Measurements from ENCODE around the gene FXYD3.
"Not testable (repeated sequence)": the region's sequence is repeated elsewhere in the genome, so short reads cannot be mapped to it uniquely, and the experiment has no call there.

The FXYD3 gene

DNA sequence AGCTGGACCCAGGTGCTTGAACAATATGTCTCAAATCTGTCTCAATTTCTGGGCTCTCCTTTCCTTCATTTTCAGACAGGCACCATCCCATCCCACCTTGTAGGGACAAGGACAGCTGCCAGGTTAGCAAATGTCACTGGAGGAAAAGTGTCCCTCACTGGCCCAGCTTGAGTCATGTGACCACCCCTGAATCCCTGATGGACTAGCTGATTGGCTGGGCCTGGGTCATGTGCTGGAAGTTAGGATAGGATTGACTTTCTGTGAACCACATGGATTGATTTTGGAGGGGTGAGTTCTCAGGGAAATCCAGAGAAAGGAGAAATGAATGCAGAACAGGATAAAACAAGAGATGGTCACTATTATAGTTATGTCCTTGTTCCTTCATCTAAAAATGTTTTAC lies 28.2 kb upstream of the FXYD3 start:
- DNase-seq: no peak

DNA sequence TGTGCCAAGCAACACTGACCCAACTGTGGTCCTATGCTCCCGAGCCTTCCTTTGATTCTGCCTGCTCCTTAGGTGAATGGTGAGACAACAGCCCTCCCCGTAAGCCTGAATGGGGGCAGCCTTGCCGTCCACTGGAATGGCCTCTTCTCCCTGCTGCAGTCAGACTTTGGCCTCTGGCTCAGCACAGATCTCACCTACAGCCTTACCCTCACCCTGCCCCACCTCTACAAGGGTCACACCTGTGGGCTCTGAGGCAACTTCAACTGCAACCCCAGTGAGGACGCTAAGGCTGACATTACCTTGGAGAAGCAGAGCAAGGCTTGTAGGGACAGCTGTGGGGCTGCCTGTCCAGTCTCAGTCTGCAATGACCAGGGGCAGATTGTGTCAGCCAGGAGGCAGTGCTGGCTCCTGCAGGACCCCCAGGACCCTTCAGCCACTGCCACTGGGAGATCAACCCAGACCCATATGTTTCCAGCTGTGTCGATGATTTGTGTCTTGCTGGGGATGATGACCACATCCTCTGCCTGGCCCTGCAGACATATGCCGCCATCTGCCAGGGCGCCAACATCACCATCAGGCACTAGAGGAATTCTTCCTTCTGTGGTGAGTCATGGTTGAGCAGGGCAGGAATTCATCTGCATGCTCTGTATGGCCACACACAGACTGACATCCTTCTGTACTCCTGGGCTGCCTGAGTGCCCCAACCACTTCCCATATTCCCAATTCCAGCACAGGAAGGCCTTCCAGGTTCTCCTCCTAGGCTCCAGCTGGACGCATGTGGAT lies 27.3 kb upstream of the FXYD3 start:
- no peak for DNase-seq

DNA sequence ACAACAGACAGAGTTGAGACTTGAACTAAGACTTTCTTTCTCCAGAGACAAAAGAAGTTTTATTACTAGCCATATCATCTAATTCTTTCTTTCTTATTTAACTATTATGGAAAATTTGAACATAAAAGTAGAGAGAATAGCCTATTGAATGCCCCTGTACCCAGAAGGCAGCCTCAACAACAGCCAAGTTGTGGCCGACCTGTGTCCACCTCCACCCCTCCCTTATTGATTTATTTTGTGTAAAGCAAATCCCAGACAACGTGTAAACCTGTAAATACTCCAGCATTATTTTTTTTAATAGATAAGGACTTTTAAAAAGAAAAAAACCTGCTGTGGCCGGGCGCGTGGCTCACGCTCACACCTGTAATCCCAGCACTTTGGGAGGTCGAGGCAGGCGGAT lies 26.1 kb upstream of the FXYD3 start:
- no peak for DNase-seq

DNA sequence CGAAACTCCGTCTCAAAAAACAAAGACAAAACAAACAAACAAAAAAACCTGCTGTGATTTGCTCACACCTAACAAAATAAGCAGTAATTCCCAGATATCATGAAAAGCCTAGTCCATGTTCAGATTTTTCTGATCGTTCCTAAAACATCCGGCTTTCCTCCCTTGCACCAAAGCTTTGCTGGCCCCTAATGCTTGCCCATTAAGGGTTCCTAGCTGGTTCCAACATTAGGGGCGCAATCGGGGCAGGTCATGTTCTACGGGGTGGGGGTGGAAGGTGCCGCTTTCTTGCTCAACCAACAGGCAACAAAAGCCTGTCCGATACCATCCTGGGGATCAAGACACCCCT lies 25.5 kb upstream of the FXYD3 start:
- DNase-seq: no peak

DNA sequence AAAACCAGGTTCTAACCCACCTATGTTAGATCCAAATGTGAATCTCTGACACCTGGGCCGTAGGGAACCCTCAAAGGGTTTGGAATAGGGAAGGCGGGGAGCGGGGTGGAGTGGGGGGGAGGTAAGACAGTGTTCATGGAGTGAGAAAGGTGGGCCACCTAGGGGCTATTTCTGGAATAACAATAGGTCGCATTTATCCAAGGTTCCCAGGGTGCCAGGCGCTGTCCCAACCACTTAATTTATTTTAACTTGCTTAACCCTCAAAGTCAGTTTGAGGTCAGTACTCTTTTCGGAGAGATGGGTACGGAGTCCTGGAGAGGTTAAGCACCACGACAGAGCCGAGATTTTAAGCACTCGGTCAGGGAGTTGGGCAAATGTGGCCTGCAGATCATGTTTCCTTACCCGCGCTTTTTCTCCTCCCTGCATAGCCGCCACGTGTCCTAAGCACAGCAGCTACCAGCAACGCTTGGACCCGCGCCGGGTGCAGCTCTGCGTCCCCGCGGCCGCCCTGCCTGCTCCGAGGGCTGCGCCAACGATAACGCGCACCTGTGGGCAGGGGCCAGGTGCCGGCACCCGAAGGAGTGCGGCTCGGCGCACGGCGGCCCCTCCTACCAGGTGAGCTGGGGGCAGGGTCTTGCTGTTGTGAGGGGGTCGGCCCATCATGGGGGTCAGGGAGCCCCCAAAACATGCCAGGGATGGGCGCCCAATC lies 25.0 kb upstream of the FXYD3 start:
- peak; percentile 37 to 61 for DNase-seq

DNA sequence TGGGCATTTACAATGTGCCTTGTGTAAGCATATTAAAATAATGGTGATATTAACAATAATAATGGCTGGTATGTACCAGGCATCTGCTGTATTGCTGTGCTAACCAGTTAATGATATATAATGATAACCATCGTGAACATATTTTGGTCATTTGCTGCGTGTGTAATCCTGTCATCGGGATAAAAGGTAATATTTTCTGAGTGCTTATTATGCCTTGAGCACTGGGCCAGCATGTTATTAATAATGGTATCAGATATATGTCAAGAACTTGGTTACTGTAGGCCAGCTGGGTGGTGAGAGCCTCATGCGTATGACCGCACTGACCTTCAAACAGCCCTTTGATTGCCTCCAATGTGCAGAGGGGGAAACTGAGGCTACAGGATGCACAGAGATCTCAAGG lies 22.2 kb upstream of the FXYD3 start:
- DNase-seq: no peak

DNA sequence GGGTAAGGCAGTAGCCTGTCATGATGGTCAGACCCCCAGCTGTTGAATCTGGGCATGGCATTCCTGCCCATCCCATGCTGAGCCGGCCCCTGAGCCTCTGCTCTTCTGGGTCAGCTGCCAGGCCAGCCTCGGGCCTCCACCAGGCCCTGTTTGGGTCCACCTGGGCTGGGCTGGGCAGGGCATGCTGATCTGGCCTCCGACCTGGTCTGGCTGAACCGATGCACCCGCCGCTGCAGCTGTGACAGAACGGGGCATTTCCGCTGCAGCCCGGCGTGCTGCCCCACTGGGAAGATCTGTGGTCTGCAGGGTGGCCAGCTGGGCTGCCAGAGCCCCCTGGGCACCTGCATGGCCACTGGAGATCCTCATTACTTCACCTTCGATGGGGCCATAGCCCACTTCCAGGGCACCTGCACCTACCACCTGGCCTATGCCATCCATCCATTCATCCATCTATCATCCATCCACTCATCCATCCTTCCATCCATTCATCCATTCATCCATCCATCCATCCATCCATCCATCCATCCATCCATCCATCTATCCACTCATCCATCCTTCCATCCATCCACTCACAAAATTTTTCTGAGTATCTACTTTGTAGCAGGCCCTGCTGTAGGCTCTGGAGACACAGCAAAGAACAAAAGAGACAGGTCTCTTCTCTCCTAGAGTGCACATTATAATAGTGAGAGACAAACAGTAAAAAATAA lies 21.5 kb upstream of the FXYD3 start:
- DNase-seq: no peak

DNA sequence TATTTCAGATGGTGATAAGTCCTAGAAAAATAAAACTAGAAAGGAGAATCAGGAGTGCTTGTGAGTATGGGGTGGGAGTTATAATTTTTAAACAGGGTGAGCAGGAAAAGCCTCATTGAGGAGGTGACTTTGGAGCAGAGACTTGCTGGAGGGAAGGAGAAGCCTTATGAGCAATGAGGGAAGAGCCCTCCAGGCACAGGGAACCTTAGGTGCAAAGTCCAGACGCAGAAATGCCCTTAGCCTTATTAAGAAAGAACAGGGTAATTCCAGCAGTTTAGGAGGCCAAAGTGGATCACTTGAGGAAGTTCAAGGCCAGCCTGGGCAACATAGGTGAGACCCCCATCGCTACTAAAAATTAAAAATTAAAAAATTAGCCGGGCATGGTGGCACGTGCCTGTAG lies 21.0 kb upstream of the FXYD3 start:
- no peak for DNase-seq

DNA sequence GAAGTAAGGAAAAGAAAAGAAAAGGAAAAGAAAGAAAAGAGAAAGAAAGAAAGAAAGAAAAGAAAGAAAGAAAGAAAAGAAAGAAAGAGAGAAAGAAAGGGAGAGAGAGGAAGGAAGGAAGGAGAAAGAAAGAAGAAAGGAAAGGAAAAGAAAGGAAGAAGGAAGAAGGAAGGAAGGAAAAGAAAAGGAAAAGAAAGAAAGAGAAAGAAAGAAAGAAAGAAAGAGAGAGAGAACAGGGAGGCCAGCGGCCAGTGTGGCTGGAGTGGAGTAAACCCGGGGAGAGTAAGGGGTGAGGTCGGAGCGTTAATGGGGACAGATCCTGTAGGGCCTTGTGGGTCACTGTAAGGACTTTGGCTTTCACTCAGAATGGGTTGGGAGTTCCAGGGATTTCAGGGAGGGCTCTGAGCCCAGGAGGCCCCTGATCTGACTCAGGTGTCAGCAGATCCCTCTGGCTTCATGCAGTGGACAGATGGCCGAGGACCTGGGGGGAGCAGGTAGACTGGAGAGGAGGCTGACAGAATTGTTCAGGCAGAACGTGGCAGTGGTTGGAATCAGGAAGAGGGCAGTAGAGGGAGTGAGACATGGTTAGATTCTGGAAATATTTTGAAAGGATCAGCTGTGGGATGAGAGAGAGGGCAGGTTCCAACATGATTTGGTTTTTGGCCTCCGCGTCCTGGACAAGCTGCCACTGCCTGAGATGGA lies 19.8 kb upstream of the FXYD3 start:
- no peak for DNase-seq

DNA sequence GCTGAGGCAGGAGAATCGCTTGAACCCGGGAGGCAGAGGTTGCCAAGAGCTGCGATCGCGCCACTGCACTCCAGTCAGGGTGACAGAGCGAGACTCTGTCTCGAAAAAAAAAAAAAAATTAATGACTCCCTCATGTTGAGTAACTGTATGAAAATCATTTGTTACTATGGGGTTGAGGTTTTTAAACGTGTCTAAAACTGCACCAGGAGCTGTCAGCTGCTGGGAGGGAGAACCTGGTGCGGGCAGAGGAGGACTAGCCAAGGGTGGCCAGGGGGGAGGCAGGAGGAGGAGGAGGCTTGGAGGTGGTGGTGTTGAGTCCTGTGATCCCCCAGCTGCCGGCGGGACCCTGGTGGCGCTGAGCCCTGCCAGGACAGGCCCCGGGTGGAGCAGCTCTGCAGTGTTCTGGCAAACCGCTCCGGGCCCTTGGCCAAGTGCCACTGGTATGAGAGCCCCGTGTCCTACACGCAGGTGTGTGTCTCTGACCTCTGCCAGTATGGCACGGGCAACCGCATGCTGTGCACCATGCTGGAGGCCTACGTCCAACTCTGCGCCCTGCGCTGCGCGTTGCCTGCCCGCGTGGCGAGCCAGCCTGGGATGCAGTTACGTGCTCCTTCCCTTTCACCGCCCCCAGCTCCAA lies 17.1 kb upstream of the FXYD3 start:
- DNase-seq: no peak

DNA sequence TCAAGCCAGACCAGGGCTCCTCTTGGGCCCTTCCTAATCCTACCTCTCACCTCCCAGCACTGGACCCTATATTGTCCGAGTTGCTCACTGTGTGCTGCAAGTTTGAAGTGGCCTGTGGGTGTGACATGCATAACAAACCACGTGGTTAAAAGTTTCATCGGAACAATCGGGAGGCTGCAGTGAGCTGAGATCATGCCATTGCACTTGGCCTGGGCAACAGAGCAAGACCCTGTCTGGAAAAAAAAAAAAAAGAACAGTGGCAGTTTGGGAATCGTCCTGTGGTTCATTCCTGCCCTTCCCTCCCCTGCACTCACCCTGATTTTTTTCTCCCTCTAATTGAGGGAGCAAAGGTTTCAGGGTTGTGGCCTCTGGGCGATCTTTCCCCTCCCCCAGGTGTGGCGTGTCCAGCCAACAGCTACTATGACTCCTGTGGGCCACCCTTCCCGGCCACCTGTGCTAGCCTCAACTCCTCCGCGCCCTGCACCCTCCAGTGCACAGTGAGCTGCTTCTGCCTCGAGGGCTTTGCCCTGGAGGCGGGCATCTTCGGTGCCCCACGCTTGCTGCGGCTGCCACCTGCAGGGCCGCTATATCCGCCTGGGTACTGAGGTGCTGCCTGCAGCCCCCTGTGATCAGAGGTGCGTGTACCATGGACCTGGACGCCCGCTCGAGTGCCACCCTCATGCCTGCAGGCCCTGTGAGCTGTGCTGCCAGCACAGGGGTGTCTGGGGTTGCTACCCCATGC lies 16.3 kb upstream of the FXYD3 start:
- DNase-seq: no peak

DNA sequence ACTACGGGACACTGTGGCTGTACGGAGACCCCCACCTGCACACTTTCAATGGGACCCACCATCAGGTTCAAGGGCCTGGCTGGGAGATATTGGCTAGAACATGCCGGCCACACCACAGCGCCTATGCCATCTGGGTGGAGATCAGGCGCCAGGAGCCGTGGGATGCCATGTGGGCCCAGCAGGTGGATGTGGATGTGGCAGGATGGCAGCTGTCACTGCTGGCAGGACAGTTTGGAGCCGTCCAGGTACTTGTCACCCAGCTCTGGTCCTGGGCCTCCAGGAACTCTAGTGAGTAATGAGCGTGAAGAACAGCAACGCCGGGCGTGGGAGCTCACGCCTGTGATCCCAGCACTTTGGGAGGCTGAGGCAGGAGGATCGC lies 15.7 kb upstream of the FXYD3 start:
- no peak for DNase-seq

DNA sequence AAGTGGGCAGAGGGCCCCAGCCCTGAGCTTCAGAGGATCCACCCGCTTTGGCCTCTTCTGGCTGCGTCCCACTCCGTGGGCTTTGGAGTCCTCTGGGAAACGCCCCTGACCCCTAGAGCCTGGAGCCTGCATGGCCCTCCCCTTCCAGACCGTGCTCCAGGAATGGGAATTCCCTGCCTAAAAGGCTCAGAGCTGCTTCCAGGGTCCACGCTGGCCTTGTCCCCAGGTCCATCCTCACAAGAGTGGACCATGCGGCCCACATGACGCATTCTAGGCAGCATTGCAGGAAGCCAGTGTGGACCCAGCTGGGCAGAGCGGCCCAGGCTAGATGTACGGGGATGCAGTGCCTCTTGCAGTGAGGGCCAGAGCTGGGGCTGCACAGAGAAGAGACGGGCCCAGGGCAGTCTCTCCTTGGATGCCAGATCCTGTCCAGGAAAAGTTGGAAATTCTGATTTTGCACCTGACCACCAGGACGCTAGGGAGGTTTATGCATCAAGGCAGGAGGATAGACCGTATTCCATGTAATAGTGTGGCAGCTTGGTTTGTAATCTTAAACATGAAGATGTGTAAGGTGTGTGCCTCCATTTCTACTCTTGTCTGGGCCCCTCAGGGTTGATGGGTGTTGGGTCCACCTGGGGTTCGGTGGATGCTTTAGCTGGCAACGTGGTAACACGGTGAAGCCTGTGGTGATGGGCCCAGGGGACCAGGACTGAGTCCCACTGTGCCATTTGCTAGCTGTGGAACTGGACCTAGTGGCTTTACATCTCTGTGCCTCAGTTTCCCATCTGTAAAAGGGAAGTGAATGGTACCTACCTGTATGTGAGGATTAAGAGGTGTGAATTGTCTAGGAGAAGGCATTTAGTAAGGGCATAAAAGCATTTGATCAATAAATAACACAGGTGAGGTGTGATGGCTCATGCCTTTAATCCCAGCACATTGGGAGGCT lies 14.8 kb upstream of the FXYD3 start:
- no peak for DNase-seq

DNA sequence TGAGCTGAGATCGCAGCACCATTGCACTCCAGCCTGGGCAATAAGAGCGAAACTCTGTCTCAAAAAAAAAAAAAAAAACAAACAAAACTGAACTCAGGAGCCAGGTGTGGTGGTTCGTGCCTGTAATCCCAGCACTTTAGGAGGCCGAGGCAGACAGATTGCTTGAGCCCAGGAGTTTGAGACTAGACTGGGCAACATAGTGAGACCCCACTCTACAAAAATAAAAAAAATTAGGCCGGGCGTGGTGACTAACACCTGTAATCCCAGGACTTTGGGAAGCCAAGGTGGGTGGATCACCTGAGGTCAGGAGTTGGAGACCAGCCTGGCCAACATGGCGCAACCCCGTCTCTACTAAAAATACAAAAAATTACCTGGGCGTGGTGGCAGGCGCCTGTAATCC lies 13.7 kb upstream of the FXYD3 start:
- not testable (repeated sequence) for DNase-seq

DNA sequence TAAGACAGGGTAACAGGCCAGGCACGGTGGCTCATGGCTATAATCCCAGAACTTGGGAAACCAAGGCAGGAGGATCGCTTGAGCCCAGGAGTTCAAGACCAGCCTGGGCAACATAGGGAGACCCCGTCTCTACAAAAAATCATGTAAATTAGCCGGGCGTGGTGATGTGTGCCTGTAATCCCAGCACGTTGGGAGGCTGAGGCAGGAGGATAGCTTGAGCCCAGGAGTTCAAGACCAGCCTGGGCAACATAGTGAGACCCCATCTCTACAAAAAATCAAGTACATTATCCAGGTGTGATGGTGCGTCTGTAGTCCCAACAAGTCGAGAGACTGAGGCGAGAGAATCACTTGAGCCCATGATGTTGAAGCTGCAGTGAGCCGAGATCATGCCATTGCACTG lies 12.0 kb upstream of the FXYD3 start:
- DNase-seq: not testable (repeated sequence)

DNA sequence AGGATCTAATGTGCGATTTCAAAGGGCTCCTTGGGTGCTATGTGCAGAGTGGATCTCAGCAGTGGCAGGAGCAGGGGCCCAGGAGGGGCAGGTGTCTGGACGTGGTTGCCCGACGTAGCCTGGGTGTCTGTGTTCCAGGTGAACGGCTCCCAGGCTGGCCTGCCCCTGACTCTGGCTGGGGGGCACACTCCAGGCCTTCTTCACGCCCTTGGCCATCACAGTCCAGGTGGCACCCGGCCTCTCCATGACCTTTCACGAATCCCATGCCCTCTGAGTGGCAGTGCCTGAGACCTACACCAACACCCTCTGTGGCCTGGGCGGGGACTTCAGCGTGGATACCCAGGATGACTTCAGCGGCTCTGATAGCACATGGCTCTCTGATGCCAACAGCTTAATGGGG lies 11.3 kb upstream of the FXYD3 start:
- DNase-seq: no peak

DNA sequence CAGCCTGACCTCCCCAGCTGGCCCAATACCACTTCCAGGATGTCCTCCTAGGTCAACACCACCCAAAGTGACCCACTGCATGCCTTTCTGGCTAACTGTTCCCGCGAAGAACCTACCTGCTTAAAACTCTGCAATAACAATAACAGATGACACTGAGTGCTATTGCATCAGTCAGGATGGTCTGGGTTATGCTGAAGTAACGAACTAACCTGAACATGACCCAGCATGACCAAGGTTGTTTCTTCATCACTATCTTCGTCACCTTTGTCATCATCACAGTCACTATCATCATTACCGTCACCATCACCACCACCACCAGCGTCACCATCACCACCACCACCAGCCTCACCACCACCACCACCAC lies 10.6 kb upstream of the FXYD3 start:
- DNase-seq: no peak

DNA sequence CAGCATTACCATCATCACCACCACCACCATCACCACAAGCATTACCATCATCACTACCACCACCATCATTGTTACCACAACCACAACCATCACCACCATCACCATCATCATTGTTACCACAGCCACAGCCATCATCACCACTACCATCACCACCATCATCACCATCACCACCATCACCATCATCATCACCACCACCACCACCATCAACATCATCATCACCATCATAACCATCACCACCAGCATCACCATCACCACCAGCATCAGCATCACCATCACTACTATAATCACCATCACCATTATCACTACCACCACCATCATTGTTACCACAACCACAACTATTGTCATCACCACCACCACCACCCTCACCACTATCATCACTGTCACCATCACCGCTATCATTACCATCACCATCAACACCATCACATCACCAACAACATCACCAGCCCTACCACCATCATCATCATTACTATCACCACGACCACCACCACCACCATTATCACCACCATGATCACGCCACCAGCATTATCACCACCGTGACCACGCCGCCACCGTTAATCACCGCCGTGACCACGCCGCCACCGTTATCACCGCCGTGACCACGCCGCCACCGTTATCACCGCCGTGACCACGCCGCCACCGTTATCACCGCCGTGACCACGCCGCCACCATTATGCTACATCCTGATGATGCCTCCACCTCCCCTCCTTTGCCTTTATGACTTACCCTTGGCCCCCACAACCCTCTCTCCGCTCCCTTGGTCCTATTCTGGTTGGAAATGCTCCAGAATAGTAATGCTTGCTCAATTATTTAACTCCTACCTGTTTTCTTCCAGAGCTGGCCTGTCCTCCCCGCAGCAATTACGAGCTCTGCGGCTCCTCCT lies 10.0 kb upstream of the FXYD3 start:
- DNase-seq: no peak

DNA sequence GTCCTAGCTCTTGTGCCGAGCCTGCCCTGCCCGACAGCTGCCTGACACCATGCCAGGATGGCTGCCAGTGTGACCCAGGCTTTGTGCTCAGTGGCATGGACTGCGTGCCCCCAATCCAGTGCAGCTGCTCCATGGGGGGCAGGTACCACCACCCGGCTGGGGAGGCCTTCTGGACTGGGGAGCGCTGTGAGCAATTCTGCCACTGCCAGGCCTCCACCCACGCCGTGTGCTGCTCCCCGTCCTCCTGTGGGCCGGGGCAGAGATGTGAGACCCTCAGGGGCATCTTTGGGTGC lies 9.4 kb upstream of the FXYD3 start:
- DNase-seq: no peak

DNA sequence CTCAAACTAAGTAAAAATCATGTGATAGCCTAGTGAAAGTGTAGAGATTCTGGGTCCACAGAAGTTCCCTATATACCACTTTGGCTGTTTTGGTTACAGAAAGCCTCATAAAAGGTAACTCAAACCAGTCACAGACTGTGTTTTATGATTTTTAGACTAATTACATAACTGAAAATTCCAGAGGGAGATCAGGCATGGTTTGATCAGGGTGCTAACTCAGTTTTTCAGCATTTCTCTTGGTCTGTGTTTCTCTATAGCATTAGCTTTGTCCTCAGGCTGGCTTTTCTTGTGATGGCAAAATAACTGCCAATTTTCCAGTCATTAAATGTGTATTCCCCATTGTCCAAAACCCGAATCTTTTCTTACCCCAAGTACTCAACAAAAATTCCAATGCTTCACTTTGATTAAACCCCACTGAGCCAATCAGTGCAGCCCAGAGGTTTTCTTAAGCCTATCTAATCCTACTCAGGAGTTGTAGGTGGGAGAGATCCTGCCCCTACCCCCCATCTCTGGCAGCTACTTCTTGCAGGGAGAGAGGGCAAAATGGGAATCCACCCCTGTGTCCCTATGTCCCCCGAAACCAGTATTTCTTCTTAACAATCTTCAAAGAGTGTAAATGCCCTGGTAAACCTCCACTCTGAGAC lies 8.6 kb upstream of the FXYD3 start:
- DNase-seq: no peak

Data from CD4-positive, alpha-beta T cell treated with Interferon alpha-2 for 1 hour (primary cell).